IMR-90 (cell line): ENCODE data around the gene USO1. TPM values are rescaled to one million over a fixed set of nuclear protein-coding genes. Genes with fewer than 3 reads are reported as not detected.

ENCODE experiments used
- ATAC-seq: fragments of 200-7000 bp; cut with Tn5 transposase; 2 replicates; pipeline ENCODE4 v1.9.1; 2020; ENCODE audit warnings: low read depth, mild to moderate bottlenecking, moderate library complexity
- BruUV-seq: library from RNA; stranded (reverse); fragments of 400-500 nt; replicated peaks from 2 replicates; lab custom pipeline; 2021; lab: Mats Ljungman, UMichigan
- CTCF ChIA-PET: fragments of 300-600 bp; formaldehyde crosslinking; extraction: SDS; loops from one replicate; lab custom pipeline; 2021; ENCODE audit warnings: antibody characterized with exemption; lab: Yijun Ruan, JAX
- POLR2A ChIA-PET: fragments of 300-600 bp; sonication (Branson Sonifier 250); formaldehyde crosslinking; loops from one replicate; lab custom pipeline; 2022; ENCODE audit warnings: antibody characterized with exemption; ENCODE audit not compliant: unreplicated experiment; lab: Charles Lee
- DNase-seq: peaks from one replicate; pipeline ENCODE4 v3.0.0; 2013
- H2AFZ ChIP-seq: replicated peaks from 2 replicates; pipeline ENCODE3; 2013; ENCODE audit warnings: low read length, mild to moderate bottlenecking; ENCODE audit not compliant: poor library complexity
- H2AK5ac ChIP-seq: 2 replicates; pipeline ENCODE4 v1.6.1; 2013; ENCODE audit warnings: low read depth, low read length, inconsistent platforms
- H2AK9ac ChIP-seq: replicated peaks from 2 replicates; pipeline ENCODE3; 2013; ENCODE audit warnings: mild to moderate bottlenecking, low read depth, low read length, moderate library complexity; ENCODE audit not compliant: poor library complexity
- H2BK120ac ChIP-seq: 2 replicates; pipeline ENCODE4 v1.6.1; 2013; ENCODE audit warnings: low read depth, low read length, inconsistent platforms
- H2BK15ac ChIP-seq: 3 replicates; pipeline ENCODE4 v1.6.1; 2013; ENCODE audit warnings: low read depth, low read length, inconsistent platforms
- H2BK20ac ChIP-seq: 2 replicates; pipeline ENCODE4 v1.6.1; 2013; ENCODE audit warnings: low read depth, mild to moderate bottlenecking, inconsistent platforms, low read length, moderate library complexity
- H2BK5ac ChIP-seq: 2 replicates; pipeline ENCODE4 v1.6.1; 2013; ENCODE audit warnings: mild to moderate bottlenecking, low read depth, low read length, inconsistent platforms; ENCODE audit not compliant: poor library complexity, severe bottlenecking
- H3K14ac ChIP-seq: replicated peaks from 2 replicates; pipeline ENCODE4 v1.6.1; 2013; ENCODE audit warnings: low read depth, low read length, inconsistent platforms
- H3K18ac ChIP-seq: 2 replicates; pipeline ENCODE4 v1.6.1; 2013; ENCODE audit warnings: low read depth, low read length, control low read depth
- H3K23ac ChIP-seq: 2 replicates; pipeline ENCODE4 v1.6.1; 2013; ENCODE audit warnings: low read depth, low read length, inconsistent platforms
- H3K27ac ChIP-seq: 2 replicates; pipeline ENCODE4 v1.5.1; 2013; ENCODE audit warnings: mild to moderate bottlenecking, control low read depth, low read length; ENCODE audit not compliant: insufficient read depth
- H3K27me3 ChIP-seq: 2 replicates; pipeline ENCODE4 v1.6.1; 2013; ENCODE audit warnings: low read length; ENCODE audit not compliant: control insufficient read depth, insufficient read depth
- H3K36me3 ChIP-seq: 2 replicates; pipeline ENCODE4 v1.6.1; 2013; ENCODE audit warnings: low read length, mixed read lengths; ENCODE audit not compliant: control insufficient read depth, insufficient read depth
- H3K4ac ChIP-seq: 2 replicates; pipeline ENCODE4 v1.6.1; 2013; ENCODE audit warnings: low read depth, low read length, inconsistent platforms
- H3K4me1 ChIP-seq: 2 replicates; pipeline ENCODE4 v1.6.1; 2013; ENCODE audit warnings: low read length, mixed read lengths; ENCODE audit not compliant: control insufficient read depth, insufficient read depth
- H3K4me2 ChIP-seq: 2 replicates; pipeline ENCODE4 v1.6.1; 2013; ENCODE audit warnings: low read depth, mild to moderate bottlenecking, control low read depth, low read length, moderate library complexity
- H3K4me3 ChIP-seq: 2 replicates; pipeline ENCODE4 v1.5.1; 2013; ENCODE audit warnings: low read depth, mild to moderate bottlenecking, control low read depth, low read length, moderate library complexity; ENCODE audit not compliant: insufficient read depth
- H3K56ac ChIP-seq: 2 replicates; pipeline ENCODE4 v1.6.1; 2013; ENCODE audit warnings: low read length, inconsistent platforms; ENCODE audit not compliant: insufficient read depth; ENCODE audit errors: extremely low read depth
- H3K79me1 ChIP-seq, 2 experiments: 2 replicates each; pipeline ENCODE4 v1.6.1; 2013; ENCODE audit warnings: low read length in 2 of 2, inconsistent platforms in 1 of 2, low read depth in 1 of 2
- H3K9ac ChIP-seq: 2 replicates; pipeline ENCODE4 v1.6.1; 2013; ENCODE audit warnings: low read depth, low read length, control low read depth
- H3K9me1 ChIP-seq: 2 replicates; pipeline ENCODE4 v1.6.1; 2013; ENCODE audit warnings: low read length, inconsistent platforms; ENCODE audit not compliant: insufficient read depth
- H3K9me3 ChIP-seq: 2 replicates; pipeline ENCODE4 v1.6.1; 2013; ENCODE audit warnings: low read length; ENCODE audit not compliant: control insufficient read depth, insufficient read depth
- H4K20me1 ChIP-seq: 2 replicates; pipeline ENCODE4 v1.6.1; 2013; ENCODE audit warnings: low read length, inconsistent platforms; ENCODE audit not compliant: insufficient read depth
- H4K5ac ChIP-seq: 2 replicates; pipeline ENCODE4 v1.6.1; 2013; ENCODE audit warnings: mild to moderate bottlenecking, low read depth, low read length, control low read depth
- H4K8ac ChIP-seq, 2 experiments: 2 replicates each; pipeline ENCODE4 v1.6.1; 2013; ENCODE audit warnings: low read depth in 2 of 2, low read length in 2 of 2, control low read depth in 1 of 2, inconsistent platforms in 1 of 2
- H4K91ac ChIP-seq: 2 replicates; pipeline ENCODE4 v1.6.1; 2013; ENCODE audit warnings: low read depth, low read length, inconsistent platforms; ENCODE audit not compliant: insufficient read depth
- BHLHE40 ChIP-seq: fragments of 150-350 bp; IDR thresholded peaks from 2 replicates; pipeline ENCODE4 v1.6.1; 2016; ENCODE audit warnings: mild to moderate bottlenecking, low read depth, low read length
- CEBPB ChIP-seq: IDR thresholded peaks from 2 replicates; pipeline ENCODE4 v1.6.1; 2012; ENCODE audit warnings: low read depth, low read length, improper control_type of control experiment
- CHD1 ChIP-seq: IDR thresholded peaks from 2 replicates; pipeline ENCODE4 v1.6.1; 2012; ENCODE audit warnings: low read depth, low read length, improper control_type of control experiment
- CTCF ChIP-seq: conservative IDR thresholded peaks from 2 replicates; pipeline ENCODE4 v1.5.1; 2012; ENCODE audit warnings: mild to moderate bottlenecking, low read depth, low read length, improper control_type of control experiment
- FOS ChIP-seq: fragments of 150-350 bp; IDR thresholded peaks from 2 replicates; pipeline ENCODE4 v1.6.1; 2016; ENCODE audit warnings: low read depth, low read length
- MAFK ChIP-seq: IDR thresholded peaks from 2 replicates; pipeline ENCODE4 v1.6.1; 2012; ENCODE audit warnings: low read depth, low read length, improper control_type of control experiment
- MAZ ChIP-seq: IDR thresholded peaks from 2 replicates; pipeline ENCODE4 v1.6.1; 2012; ENCODE audit warnings: low read depth, mild to moderate bottlenecking, low read length, improper control_type of control experiment, moderate library complexity, borderline replicate concordance
- MXI1 ChIP-seq: IDR thresholded peaks from 2 replicates; pipeline ENCODE4 v1.6.1; 2012; ENCODE audit warnings: low read depth, mild to moderate bottlenecking, low read length, moderate library complexity, borderline replicate concordance
- NFE2L2 ChIP-seq: fragments of 150-350 bp; IDR thresholded peaks from 2 replicates; pipeline ENCODE4 v1.6.1; 2016; ENCODE audit warnings: low read depth, mild to moderate bottlenecking, low read length
- POLR2A ChIP-seq: IDR thresholded peaks from 2 replicates; pipeline ENCODE4 v1.6.1; 2012; ENCODE audit warnings: mild to moderate bottlenecking, low read depth, low read length
- RAD21 ChIP-seq: IDR thresholded peaks from 2 replicates; pipeline ENCODE4 v1.6.1; 2012; ENCODE audit warnings: low read length, improper control_type of control experiment
- RCOR1 ChIP-seq: IDR thresholded peaks from 2 replicates; pipeline ENCODE4 v1.6.1; 2012; ENCODE audit warnings: mild to moderate bottlenecking, low read length, improper control_type of control experiment; ENCODE audit not compliant: insufficient replicate concordance
- RFX5 ChIP-seq: IDR thresholded peaks from 2 replicates; pipeline ENCODE4 v1.8.0; 2012; ENCODE audit warnings: low read depth, mild to moderate bottlenecking, low read length, moderate library complexity
- SMC3 ChIP-seq: fragments of 150-350 bp; IDR thresholded peaks from 2 replicates; pipeline ENCODE4 v1.6.1; 2016; ENCODE audit warnings: low read depth, mild to moderate bottlenecking, antibody characterized with exemption, low read length, moderate library complexity
- USF2 ChIP-seq: fragments of 150-350 bp; IDR thresholded peaks from 2 replicates; pipeline ENCODE4 v1.6.1; 2017; ENCODE audit warnings: mild to moderate bottlenecking, antibody characterized with exemption, low read length, low read depth
- WGBS, 2 experiments: methylation state at CpG; one replicate each; pipeline versions ENCODE4 v1.1.5 to v1.1.7; 2013; ENCODE audit warnings: missing lambda C conversion rate in 2 of 2; ENCODE audit not compliant: insufficient read length in 1 of 2; ENCODE audit errors: extremely low coverage in 2 of 2; 5-methylcytosine and 5-hydroxymethylcytosine counted together
- dilution Hi-C: fragments of 300-500 bp; cut with HindIII; formaldehyde crosslinking; loops from one replicate; pipeline ENCODE4 v1.14.3; 2018; ENCODE audit warnings: low sequenced_read_pairs; ENCODE audit not compliant: unreplicated experiment
- in situ Hi-C: fragments of 300-500 bp; cut with MboI; formaldehyde crosslinking; loops from 3 replicates; pipeline ENCODE4 v1.14.3; 2019; ENCODE audit warnings: low sequenced_read_pairs, inconsistent platforms, mixed read lengths
- intact Hi-C: fragments of 100-400 bp; cut with micrococcal nuclease; formaldehyde crosslinking; loops from 2 replicates; pipeline ENCODE4 v1.10.0; 2022
- polyA plus RNA-seq, 3 experiments: library from polyadenylated mRNA; depleted of rRNA; stranded (reverse); fragments of >200 nt; gene quantifications; 2 replicates each; pipeline ENCODE4 v1.2.3, GENCODE V29; 2012; ENCODE audit warnings: low replicate concordance in 1 of 3
- total RNA-seq: library from RNA; depleted of rRNA; stranded (reverse); fragments of >200 nt; gene quantifications from 2 replicates; pipeline ENCODE4 v1.2.3, GENCODE V29; 2012
- TF ChIP-seq, protein P1 (sequence below): fragments of 150-350 bp; IDR thresholded peaks from 2 replicates; pipeline ENCODE4 v1.6.1; 2016; ENCODE audit warnings: low read depth, mild to moderate bottlenecking, low read length, moderate library complexity, borderline replicate concordance

Gene USO1
- total and polyA plus RNA-seq, 2 of the 4 experiments (the other 2 are of a cell fraction), result 63.7 to 121 TPM

- ATAC-seq, result no peak
- dilution Hi-C loops, result no loop called here
- POLR2A ChIA-PET, result interaction anchor here (0.5 kb wide), 1 partner anchor 62 kb away, joined by 3 read pairs; no protein-coding TSS in a partner anchor
Measured at GRCh38 chr4:75686346-75686745, 38.0 kb upstream of the USO1 start.

More at GRCh38 chr4:75686346-75686745, 38.0 kb upstream of the USO1 start:
- no peaks in the 10 kb centered on the region for H3K9me3 ChIP-seq
- H3K18ac ChIP-seq, result no peak overlapping the region
- no peak overlapping the region for H3K4me3 ChIP-seq
- H4K20me1 ChIP-seq, result no peaks in the 10 kb centered on the region
- no peak overlapping the region for H4K5ac ChIP-seq
- TF ChIP-seq MXI1, result no peak
- no peak for TF ChIP-seq MAFK
- no peak for TF ChIP-seq CHD1
- no peak for TF ChIP-seq SMC3
- TF ChIP-seq USF2, result no peak
- no peak for TF ChIP-seq BHLHE40
- TF ChIP-seq, protein P1, sequence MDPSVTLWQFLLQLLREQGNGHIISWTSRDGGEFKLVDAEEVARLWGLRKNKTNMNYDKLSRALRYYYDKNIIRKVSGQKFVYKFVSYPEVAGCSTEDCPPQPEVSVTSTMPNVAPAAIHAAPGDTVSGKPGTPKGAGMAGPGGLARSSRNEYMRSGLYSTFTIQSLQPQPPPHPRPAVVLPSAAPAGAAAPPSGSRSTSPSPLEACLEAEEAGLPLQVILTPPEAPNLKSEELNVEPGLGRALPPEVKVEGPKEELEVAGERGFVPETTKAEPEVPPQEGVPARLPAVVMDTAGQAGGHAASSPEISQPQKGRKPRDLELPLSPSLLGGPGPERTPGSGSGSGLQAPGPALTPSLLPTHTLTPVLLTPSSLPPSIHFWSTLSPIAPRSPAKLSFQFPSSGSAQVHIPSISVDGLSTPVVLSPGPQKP, result no peak
- no peak for TF ChIP-seq MAZ
- TF ChIP-seq RFX5, result no peak
- TF ChIP-seq CEBPB, result no peak
- no peak for TF ChIP-seq RCOR1
- no peak for TF ChIP-seq POLR2A
- no peak for TF ChIP-seq NFE2L2
- no peak for TF ChIP-seq FOS
- TF ChIP-seq RAD21, result no peak
- TF ChIP-seq CTCF, result no peak
- H4K8ac ChIP-seq, result no peak overlapping the region
- no peak overlapping the region for H2BK20ac ChIP-seq
- no peaks in the 10 kb centered on the region for H3K36me3 ChIP-seq
- H3K56ac ChIP-seq, result no peak overlapping the region
- no peak overlapping the region for H2BK15ac ChIP-seq
- BruUV-seq, result no TSS peak
- no CpG with 5 or more reads among the region's 3 CpGs for WGBS, 2 experiments
- no peak overlapping the region for H3K4ac ChIP-seq
- CTCF ChIA-PET, result no interaction called here
- DNase-seq, result no peak
- H3K27ac ChIP-seq, result no peak overlapping the region
- H3K27me3 ChIP-seq, result no peaks in the 10 kb centered on the region
- no peak overlapping the region for H2BK120ac ChIP-seq
- no peak overlapping the region for H3K23ac ChIP-seq
- H3K79me1 ChIP-seq, result no peaks in the 10 kb centered on the region; a peak in 1 of 4 replicates
- in situ Hi-C loops, result no loop called here
- H2BK5ac ChIP-seq, result no peak overlapping the region
- H4K91ac ChIP-seq, result no peak overlapping the region
- H3K14ac ChIP-seq, result no peak overlapping the region
- H3K9ac ChIP-seq, result no peak overlapping the region
- H3K4me2 ChIP-seq, result no peak overlapping the region
- no peak overlapping the region for H2AK9ac ChIP-seq
- intact Hi-C loops, result no loop called here
- 0 out of 2 replicates have a peak, but pooled peaks cover 2% of the 10 kb centered on the region for H3K4me1 ChIP-seq
- H3K9me1 ChIP-seq, result peaks cover 4% of the 10 kb centered on the region; the same call in 1 of the 2 replicates
- no peak overlapping the region for H2AK5ac ChIP-seq
- no peak overlapping the region for H2AFZ ChIP-seq
